Stimulated activated CD4-positive, alpha-beta T cell treated with anti-CD3 and anti-CD28 coated beads, Interleukin-1b, Interleukin-23, amount 100 ng/mL, for 1 hour (primary cell): Measurements from ENCODE around the gene MGAT3.

Experiments used
- DNase-seq, 2 donors: peaks; one replicate each; pipeline ENCODE4 v3.0.0-alpha.2; 2020; ENCODE audit warnings: low read depth in 2 of 2

Gene MGAT3

GRCh38 chr22:39429186-39429585 lies 27.6 kb upstream of the MGAT3 start:
- DNase-seq, result no peak

DNA sequence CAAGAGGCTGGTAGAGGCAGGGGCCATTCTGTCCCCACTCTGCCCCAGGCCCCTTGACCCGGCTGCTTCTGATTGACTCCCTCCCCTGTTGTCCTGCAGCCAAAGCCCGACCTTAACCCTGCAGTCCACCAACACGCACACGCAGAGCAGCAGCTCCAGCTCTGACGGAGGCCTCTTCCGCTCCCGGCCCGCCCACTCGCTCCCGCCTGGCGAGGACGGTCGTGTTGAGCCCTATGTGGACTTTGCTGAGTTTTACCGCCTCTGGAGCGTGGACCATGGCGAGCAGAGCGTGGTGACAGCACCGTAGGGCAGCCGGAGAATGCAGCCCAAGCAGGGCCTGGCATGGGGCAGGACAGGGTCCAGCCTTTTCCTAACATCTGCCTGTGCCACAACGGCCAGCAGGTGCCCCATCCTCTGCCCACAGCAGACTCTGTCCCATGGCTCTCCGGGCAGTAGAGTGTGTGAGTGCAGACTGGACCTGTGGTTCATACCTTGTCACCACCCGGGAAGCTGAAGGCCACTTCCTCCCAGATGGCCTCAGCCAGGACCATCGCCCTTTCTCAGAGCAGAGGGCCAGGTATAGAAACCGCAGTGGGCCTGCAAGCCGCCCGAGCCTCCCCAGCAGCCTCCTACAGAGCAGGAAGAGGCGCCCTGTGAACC lies 26.8 kb upstream of the MGAT3 start:
- DNase-seq, result no peak

- no peak for DNase-seq
Observed at GRCh38 chr22:39430576-39431150, 26.1 kb upstream of the MGAT3 start.

DNA sequence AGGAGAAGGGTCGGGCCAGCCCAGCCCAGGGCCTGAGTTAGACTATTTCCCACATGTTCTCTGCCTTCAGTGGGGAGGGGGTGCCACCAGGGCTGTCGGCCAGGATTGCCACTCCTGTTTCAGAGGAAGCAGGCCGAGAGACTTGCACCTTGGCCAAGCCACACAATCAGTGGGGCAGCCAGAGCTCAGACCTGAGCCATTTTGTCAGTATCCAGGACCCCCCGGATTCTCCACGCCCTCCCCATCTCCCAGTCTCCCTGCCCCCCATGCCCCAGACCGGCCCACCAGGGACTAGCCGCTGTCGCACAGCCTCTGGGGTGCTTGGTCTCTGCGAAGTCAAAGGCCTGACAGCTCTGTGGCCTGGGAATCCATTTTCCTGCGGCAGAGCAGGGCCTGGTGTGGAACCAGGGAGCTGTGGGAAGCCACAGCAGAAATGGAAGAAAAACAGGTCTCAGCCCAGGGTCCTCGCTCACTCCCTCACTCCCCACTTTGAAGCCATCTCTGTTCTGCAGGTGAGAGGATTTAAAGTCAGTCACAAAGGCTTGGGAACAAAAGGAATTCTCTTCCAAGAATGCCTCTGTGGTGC lies 25.5 kb upstream of the MGAT3 start:
- DNase-seq, result no peak

- no peak for DNase-seq
Observed at GRCh38 chr22:39431821-39432251, 25.0 kb upstream of the MGAT3 start.

GRCh38 chr22:39432361-39432811 lies 24.4 kb upstream of the MGAT3 start:
- DNase-seq, result no peak

GRCh38 chr22:39433476-39434242 lies 23.2 kb upstream of the MGAT3 start:
- DNase-seq, result no peak

DNA sequence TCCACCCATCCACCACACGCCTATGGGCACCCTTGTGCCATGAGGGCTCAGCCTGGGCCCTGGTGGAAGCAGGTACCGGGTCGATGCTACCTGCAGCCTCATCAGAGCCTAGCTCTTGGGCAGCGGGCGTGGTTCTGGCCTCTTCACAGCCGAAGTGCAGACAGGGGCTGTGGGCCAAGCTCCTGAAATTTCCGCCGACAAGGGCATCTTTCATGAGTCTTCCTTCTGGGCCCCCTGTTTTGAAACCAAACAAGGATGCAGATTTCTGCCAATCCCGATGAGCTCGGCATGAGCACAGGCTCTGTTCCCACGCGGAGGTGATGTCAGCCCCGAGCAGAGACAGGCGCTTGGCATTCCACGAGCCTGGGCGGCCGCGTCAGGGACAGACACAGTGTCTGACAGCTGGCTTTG lies 22.6 kb upstream of the MGAT3 start:
- no peak for DNase-seq

DNA sequence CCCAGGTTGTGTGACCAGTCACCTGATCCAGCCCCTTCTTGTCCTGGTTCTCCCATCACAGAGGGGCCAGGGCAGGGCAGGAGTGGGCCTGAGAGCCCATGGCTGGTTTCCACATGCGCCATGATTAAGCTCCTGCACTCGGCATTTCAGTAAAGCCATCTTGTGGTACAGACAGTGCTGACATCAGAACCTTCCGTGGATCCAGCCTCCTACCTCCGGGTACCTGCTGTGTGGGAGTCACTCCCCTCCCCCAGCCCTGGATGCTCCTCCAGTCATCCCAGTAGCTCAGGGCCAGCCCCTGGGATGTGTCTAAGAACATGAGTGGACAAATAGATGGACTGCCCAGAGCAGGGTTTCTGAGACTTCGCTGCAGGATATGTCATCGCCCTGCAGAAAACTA lies 22.1 kb upstream of the MGAT3 start:
- DNase-seq, result no peak

DNA sequence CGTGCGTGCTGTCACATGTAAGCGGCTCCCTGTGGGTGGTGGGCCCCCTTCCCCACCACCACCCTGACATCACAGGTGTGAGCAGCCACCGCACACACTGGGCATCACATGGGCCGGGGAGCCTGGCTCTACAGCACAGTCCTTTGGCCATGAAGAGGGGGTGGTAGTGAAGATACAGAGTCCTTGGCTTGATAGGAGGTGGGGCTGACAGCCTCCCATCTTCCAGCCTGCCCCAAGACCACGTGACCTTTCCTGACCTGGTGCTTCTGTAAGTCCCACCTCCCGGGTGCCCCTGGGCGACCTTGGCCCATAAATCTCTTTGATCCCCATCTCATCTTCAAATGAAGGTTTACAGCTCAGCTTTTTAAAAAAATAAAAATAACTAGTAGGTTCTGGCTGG lies 21.2 kb upstream of the MGAT3 start:
- DNase-seq, result no peak

- no peak for DNase-seq
Observed at GRCh38 chr22:39437791-39438704, 18.8 kb upstream of the MGAT3 start.

GRCh38 chr22:39439170-39439569 lies 17.6 kb upstream of the MGAT3 start:
- DNase-seq, result no peak

DNA sequence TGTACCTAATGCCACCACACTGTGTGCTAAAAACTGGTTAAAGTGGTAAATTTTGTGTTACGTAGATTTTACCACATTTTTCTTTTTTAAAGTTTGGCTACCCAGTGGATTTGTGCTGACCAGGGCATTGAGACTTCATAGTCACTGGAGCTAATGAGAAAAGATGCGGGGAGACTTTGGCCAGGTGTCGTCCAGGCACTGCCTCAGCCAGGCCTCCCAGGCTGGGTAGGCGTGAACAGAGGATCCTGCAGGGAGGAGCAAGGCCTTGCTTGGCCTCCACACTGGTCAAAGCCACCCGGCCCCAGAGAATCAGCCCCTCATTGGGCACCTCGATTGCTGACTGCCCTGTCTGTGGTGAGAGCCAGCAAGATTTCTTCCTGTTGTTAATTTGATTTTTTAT lies 13.4 kb upstream of the MGAT3 start:
- no peak for DNase-seq

DNA sequence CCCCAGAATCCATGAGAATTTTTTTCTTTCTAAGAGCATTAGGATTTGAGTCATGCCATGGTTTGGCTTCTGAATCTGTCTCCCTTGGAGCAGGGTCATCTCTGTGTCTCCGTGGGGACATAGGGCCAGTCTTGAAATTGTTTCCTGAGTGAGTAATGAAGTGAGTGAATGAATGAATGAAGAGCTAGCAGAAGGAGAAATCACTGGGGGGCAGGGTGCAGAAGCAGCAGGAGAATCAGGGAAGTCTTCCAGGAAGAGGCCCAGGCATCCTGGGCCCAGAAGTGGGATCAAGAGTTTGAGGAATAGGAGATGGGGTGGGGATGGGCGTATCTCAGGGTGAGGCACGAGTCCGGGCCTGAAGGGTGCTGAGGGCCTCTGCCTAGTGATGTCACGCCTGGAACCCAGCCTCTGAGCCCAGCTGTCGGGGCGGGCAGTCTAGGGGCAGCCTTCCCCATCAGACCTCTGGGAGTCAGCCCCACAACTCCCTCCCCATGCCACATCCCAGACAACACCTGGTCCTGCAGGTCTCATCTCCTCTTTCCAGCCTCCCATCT lies 12.5 kb upstream of the MGAT3 start:
- no peak for DNase-seq

- DNase-seq, result no peak
Observed at GRCh38 chr22:39444937-39445465, 11.8 kb upstream of the MGAT3 start.

DNA sequence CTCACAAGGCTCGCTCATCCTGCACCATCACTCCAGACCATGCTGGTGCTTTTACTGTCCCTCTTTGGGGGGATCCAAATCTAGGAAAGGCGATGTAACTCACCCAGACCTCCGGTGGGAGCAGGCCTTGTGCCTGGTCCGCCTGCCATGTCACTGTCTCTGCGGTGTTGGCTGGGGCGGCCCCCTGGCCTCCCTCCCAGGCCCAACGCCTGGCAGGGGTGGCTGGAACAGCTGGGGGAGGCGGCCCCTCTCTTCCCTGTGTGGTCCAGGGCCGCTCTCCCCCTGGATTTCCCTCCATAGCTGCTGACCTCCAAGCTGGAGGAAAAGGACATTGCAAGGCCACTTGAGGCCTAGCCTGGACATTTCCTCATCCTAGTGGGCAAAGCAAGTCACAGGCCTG lies 11.1 kb upstream of the MGAT3 start:
- DNase-seq, result no peak

GRCh38 chr22:39446239-39446721 lies 10.5 kb upstream of the MGAT3 start:
- no peak for DNase-seq

DNA sequence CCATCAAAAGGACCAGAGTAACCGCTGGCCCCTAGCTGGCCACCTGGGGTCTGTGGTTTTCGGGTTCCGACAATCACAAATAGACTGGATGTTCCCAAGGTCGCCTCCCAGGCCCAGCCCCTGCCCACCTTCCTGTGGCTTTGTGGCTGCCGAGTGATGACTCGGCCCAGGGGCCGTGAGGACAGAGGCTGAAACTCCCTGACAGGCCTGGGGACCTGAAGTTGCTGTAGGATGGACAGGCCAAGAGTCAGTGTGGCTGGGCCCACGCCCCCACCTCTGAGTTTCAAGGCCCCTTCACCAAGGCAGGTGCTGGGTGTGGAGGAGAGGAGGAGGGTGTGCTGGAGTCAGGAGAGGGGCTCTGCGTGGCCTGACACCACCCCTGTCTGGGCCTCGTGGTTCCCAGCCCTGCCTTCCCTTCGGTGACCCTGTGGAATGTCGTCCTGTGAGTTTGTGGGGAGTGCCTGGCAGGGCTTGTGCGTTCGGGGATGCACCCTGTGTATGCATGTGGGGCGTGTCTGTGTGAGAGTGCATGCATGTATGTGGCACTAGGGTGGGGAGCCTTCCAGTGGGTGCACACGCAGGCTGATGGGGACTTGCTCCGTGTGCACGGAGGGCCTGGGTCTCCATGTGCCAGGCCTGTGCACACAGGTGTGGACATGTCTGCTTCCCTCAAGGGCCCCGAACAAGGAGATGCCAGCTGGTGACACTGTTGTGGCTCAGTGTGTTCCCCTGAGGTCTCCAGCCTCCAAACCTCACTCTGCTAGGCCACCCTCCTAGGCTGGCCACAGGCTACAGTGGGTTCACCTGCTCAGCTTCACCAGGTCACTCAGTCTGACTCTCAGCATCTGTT lies 8.4 kb upstream of the MGAT3 start:
- no peak for DNase-seq

DNA sequence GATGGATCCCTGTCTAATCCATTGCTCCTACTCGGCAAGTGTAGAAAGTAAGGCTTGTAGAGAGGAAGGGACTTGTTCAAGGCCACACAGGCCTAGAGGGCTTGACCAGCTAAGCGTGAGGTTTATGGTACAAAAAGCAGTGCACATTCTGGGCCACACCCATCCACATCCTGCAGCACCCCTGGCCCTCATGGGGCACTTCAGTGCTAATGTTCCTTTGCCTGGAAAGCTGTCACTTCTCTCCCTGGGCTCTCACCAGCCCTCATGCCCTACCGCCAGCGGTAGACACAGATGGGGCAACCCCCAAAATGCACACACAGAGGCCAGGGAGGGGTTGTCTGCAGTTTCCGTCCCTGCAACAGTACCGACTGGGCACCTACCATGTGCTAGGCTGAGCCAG lies 7.1 kb upstream of the MGAT3 start:
- DNase-seq, result no peak
